ENCODE measurements around the gene TAOK3. TPM values are rescaled to one million over a fixed set of nuclear protein-coding genes. Genes with fewer than 3 reads are reported as not detected.

The TAOK3 gene
- total and polyA plus RNA-seq, 2 donors (not counting 3 experiments of a cell fraction or from before 2014, with no cell fraction given), result 11.3 to 23.1 TPM

GRCh38 chr12:118288174-118288573 lies 84.5 kb downstream of the TAOK3 start:
- Histone ChIP-seq H3K4me1 (ENCODE audit: control insufficient read depth, extremely low read depth, insufficient read depth, low read length) (no peaks in the 10 kb centered on the region), H3K9me1 (replicated peaks; ENCODE audit: control insufficient read depth, extremely low read depth, insufficient read depth, low read length) (no peaks in the 10 kb centered on the region), H4K20me1 (replicated peaks; ENCODE audit: control insufficient read depth, extremely low read depth, insufficient read depth, low read length) (no peaks in the 10 kb centered on the region), H3K4me2 (ENCODE audit: insufficient read depth, low read length) (no peak overlapping the region), H3K27me3 (ENCODE audit: control insufficient read depth in 2 of 2, insufficient read depth in 2 of 2, low read length in 2 of 2) (no peaks in the 10 kb centered on the region), H3K4me3 (replicated peaks in 1 of 3; ENCODE audit: insufficient read depth in 1 of 3, low read depth in 1 of 3, low read length in 3 of 3) (no peak overlapping the region), H3K27ac (ENCODE audit: insufficient read depth, low read depth, low read length) (no peak overlapping the region), H3K9ac (replicated peaks; ENCODE audit: extremely low read depth, insufficient read depth, low read length) (no peak overlapping the region), H3K36me3 (ENCODE audit: control insufficient read depth in 2 of 2, extremely low read depth in 1 of 2, insufficient read depth in 2 of 2, low read length in 2 of 2) (no peaks in the 10 kb centered on the region), H2AFZ (ENCODE audit: low read depth, low read length) (no peak overlapping the region), H3K9me3 (replicated peaks; ENCODE audit: control insufficient read depth, insufficient read depth, low read length) (no peaks in the 10 kb centered on the region), H3K79me2 (ENCODE audit: control insufficient read depth, insufficient read depth, low read length) (peaks cover 2% of the 10 kb centered on the region)
- ChIA-PET POLR2A (no interaction called here), CTCF (interaction anchor here (1.2 kb wide), 1 partner anchor 88 kb away, joined by 3 read pairs; the partner anchor contains the start of gene SUDS3)
- TF ChIP-seq JUN (IDR thresholded peaks at IDR 0.05; ENCODE audit: borderline replicate concordance, insufficient read depth, insufficient read length, low read depth) (no peak), FOS (IDR thresholded peaks at IDR 0.05; ENCODE audit: borderline replicate concordance, insufficient read depth, low read length) (no peak)
- intact Hi-C loops (cut with micrococcal nuclease) (no loop called here), dilution Hi-C loops (cut with MboI; ENCODE audit: extremely low pct_ligation_motif_present, low sequenced_read_pairs) (no loop called here)
- FAIRE-seq (no peak), DNase-seq (ENCODE audit: low read depth, low spot score) (no peak)
- no TSS peak for BruUV-seq (replicated peaks)

GRCh38 chr12:118287728-118288127 lies 85.0 kb downstream of the TAOK3 start:
- no peaks in the 10 kb centered on the region for H3K9me3 ChIP-seq (replicated peaks; ENCODE audit: control insufficient read depth, insufficient read depth, low read length)
- ChIA-PET POLR2A (no interaction called here), CTCF (interaction anchor here (1.2 kb wide), 1 partner anchor 88 kb away, joined by 3 read pairs; the partner anchor contains the start of gene SUDS3)
- intact Hi-C loops (cut with micrococcal nuclease), result no loop called here
- BruUV-seq (replicated peaks), result no TSS peak
- H3K27me3 ChIP-seq (ENCODE audit: control insufficient read depth in 2 of 2, insufficient read depth in 2 of 2, low read length in 2 of 2), result no peaks in the 10 kb centered on the region
- no peaks in the 10 kb centered on the region for H3K9me1 ChIP-seq (replicated peaks; ENCODE audit: control insufficient read depth, extremely low read depth, insufficient read depth, low read length)
- FAIRE-seq, result no peak
- no peak overlapping the region for H3K4me3 ChIP-seq (replicated peaks in 1 of 3; ENCODE audit: insufficient read depth in 1 of 3, low read depth in 1 of 3, low read length in 3 of 3)
- H3K4me2 ChIP-seq (ENCODE audit: insufficient read depth, low read length), result no peak overlapping the region
- no peak overlapping the region for H3K27ac ChIP-seq (ENCODE audit: insufficient read depth, low read depth, low read length)
- H3K79me2 ChIP-seq (ENCODE audit: control insufficient read depth, insufficient read depth, low read length), result peaks cover 2% of the 10 kb centered on the region
- H2AFZ ChIP-seq (ENCODE audit: low read depth, low read length), result no peak overlapping the region
- no peak for DNase-seq (ENCODE audit: low read depth, low spot score)
- no peak overlapping the region for H3K9ac ChIP-seq (replicated peaks; ENCODE audit: extremely low read depth, insufficient read depth, low read length)
- no peak for TF ChIP-seq GATA2 (IDR thresholded peaks at IDR 0.05; ENCODE audit: insufficient read depth, insufficient read length, low read depth, low read length)
- TF ChIP-seq MYC (IDR thresholded peaks at IDR 0.05; ENCODE audit: low read depth, low read length), result no peak
- no peak for TF ChIP-seq JUN (IDR thresholded peaks at IDR 0.05; ENCODE audit: borderline replicate concordance, insufficient read depth, insufficient read length, low read depth)
- no peak for TF ChIP-seq MAX (IDR thresholded peaks at IDR 0.05; ENCODE audit: insufficient read depth, insufficient read length)
- no peak for TF ChIP-seq POLR2A (IDR thresholded peaks at IDR 0.05; ENCODE audit: low read depth, low read length)
- no peak for TF ChIP-seq FOS (IDR thresholded peaks at IDR 0.05; ENCODE audit: borderline replicate concordance, insufficient read depth, low read length)
- no peak for TF ChIP-seq CTCF (IDR thresholded peaks at IDR 0.05; ENCODE audit: extremely low read depth in 1 of 2, insufficient read depth in 1 of 2, low read depth in 1 of 2, low read length in 2 of 2)
- no peak for TF ChIP-seq POLR2AphosphoS5 (IDR thresholded peaks at IDR 0.05; ENCODE audit: insufficient read depth, low read depth, low read length)
- no peak for TF ChIP-seq EZH2 (IDR thresholded peaks at IDR 0.05; ENCODE audit: borderline replicate concordance, low read depth, low read length, severe bottlenecking)
- H3K4me1 ChIP-seq (ENCODE audit: control insufficient read depth, extremely low read depth, insufficient read depth, low read length), result no peaks in the 10 kb centered on the region
- no peaks in the 10 kb centered on the region for H4K20me1 ChIP-seq (replicated peaks; ENCODE audit: control insufficient read depth, extremely low read depth, insufficient read depth, low read length)
- dilution Hi-C loops (cut with MboI; ENCODE audit: extremely low pct_ligation_motif_present, low sequenced_read_pairs), result no loop called here
- no peaks in the 10 kb centered on the region for H3K36me3 ChIP-seq (ENCODE audit: control insufficient read depth in 2 of 2, extremely low read depth in 1 of 2, insufficient read depth in 2 of 2, low read length in 2 of 2)

Measured in endothelial cell of umbilical vein (primary cell).